HCT116 (cell line): ENCODE results near the gene PCMTD2.

Source experiments
- ATF3 ChIP-seq: IDR thresholded peaks from 2 replicates; pipeline ENCODE4 v1.6.1; 2012
- JUND ChIP-seq: IDR thresholded peaks from 2 replicates; pipeline ENCODE4 v1.6.1; 2012
- POLR2A ChIP-seq: IDR thresholded peaks from 2 replicates; pipeline ENCODE4 v1.7.0; 2011; ENCODE audit warnings: borderline replicate concordance; ENCODE audit not compliant: insufficient read depth, insufficient read length; ENCODE audit errors: extremely low read depth
- RAD21 ChIP-seq: IDR thresholded peaks from 2 replicates; pipeline ENCODE4 v1.6.1; 2012; ENCODE audit warnings: low read depth, mild to moderate bottlenecking
- SP1 ChIP-seq: IDR thresholded peaks from 2 replicates; pipeline ENCODE4 v1.6.1; 2012; ENCODE audit warnings: low read depth
- ZFX ChIP-seq: fragments of 450-650 bp; IDR thresholded peaks from 2 replicates; pipeline ENCODE4 v1.6.1; 2017
- TF ChIP-seq, protein P1 (sequence below), 3 experiments: fragments of 200-600 bp in 1 of 3; sonication (generic) in 1 of 3; IDR thresholded peaks in 2 of 3; conservative IDR thresholded peaks in 1 of 3; 2 replicates each; pipeline ENCODE4 v1.5.1; 2012 to 2017; ENCODE audit warnings: low read depth in 2 of 3, low read length in 2 of 3, antibody characterized with exemption in 1 of 3, borderline replicate concordance in 1 of 3, control low read depth in 1 of 3, mild to moderate bottlenecking in 1 of 3, mixed read lengths in 1 of 3, mixed run types in 1 of 3, moderate library complexity in 1 of 3; ENCODE audit not compliant: insufficient read depth in 1 of 3

DNA sequence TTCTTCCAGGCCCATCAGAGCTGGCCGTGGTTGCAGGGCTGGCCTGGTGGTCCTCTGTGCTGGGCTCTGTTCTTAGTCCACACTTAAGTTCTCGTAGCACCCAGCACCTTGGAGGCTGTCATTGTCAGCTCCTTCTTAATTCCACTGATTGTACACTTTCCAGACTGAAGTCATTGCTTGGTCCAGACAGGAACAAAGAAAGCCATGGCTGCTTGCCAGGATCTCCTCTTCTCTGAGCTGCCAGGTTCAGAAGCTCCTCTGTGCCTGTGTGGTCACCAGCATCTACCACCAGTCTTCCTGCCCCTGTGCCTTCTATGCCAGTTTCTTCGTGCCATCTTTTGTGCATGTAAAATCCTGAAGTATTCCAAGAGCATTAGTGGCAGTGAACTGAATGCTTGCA is 39.5 kb upstream of the PCMTD2 start:
- TF ChIP-seq POLR2A (no peak), ZFX (no peak), JUND (no peak), SP1 (no peak), RAD21 (no peak), ATF3 (no peak)
- TF ChIP-seq, protein P1, sequence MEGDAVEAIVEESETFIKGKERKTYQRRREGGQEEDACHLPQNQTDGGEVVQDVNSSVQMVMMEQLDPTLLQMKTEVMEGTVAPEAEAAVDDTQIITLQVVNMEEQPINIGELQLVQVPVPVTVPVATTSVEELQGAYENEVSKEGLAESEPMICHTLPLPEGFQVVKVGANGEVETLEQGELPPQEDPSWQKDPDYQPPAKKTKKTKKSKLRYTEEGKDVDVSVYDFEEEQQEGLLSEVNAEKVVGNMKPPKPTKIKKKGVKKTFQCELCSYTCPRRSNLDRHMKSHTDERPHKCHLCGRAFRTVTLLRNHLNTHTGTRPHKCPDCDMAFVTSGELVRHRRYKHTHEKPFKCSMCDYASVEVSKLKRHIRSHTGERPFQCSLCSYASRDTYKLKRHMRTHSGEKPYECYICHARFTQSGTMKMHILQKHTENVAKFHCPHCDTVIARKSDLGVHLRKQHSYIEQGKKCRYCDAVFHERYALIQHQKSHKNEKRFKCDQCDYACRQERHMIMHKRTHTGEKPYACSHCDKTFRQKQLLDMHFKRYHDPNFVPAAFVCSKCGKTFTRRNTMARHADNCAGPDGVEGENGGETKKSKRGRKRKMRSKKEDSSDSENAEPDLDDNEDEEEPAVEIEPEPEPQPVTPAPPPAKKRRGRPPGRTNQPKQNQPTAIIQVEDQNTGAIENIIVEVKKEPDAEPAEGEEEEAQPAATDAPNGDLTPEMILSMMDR (IDR thresholded peaks at IDR 0.05 in 2 of 3, conservative IDR thresholded peaks at IDR 0.05 in 1 of 3; ENCODE audit: borderline replicate concordance in 1 of 3, insufficient read depth in 1 of 3, low read depth in 2 of 3, low read length in 2 of 3): no peak
